IPS DF 4.7 (cell line): Measurements from ENCODE around the gene CPE.

ENCODE experiments used
- DNase-seq: peaks from one replicate; pipeline ENCODE4 v3.0.0-alpha.2; 2013; ENCODE audit warnings: low spot score; ENCODE audit errors: extremely low read depth

The CPE gene

DNA sequence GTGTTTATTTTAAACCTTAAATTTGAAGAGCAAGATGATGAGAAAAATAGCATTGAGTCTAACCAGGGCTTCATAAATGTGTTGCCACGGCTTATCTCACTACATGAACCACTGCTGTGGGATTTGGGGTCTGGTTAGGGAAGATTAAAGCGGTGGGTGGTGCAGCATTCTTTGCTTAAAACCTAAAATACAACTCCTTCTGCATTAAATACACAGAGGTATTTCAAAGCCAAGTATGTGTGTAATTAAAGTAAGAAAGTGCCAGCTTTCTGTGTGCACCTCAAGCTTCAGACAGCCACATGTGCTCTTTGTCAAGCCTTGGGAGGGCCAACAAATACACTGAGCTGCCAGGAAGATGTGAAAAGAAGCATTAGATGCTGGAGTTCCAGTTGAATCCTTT, 128.0 kb downstream of the CPE start:
- no peak for DNase-seq

DNA sequence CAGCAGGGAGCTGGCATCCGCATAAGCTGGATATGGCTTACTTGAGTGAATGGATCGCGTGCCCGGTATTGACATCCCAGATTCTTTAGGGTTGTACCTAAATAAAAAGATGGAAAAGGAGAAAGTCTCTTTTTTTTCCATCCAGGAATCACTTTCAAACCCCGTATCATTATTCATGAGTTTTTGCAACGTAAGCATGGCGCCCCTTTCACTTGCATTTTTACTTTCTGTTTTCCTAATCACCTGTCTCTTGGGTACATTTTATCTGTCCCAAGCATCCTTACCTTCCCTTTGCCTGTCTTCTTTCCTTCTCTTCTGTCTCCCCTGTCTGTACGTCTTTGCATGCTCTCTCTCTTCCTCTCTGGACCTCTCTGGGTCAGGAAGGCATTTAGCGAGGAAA, 128.6 kb downstream of the CPE start:
- DNase-seq, result no peak

DNA sequence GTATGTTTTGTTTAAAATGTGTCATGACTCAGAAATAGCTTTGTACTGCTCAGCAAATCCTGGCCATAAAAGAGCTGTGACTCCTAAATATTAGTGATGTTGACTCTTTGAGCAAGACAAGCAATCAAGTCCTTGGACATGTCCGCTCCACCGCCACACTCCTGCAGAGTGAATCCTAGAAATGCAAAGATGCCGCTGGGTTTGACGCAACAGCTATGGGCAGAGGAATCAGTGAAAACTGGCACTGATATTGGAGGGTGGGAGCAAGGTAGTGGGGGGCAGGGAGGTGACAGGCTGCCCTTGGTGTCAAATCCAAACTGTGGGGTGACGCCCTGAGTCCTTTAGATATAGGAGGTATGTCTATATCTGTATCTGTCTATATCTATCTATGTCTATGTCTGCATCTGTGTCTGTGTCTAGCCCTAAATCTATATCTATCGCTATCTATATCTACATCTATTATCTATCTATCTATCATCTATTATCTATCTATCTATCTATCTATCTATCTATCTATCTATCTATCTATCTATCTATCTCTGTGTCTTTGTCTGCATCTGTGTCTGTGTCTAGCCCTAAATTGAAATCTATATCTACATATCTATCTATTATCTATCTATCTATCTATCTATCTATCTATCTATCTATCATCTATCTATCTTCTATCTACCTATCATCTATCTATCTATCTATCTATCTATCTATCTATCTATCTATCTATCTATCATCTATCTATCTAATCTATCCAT, 129.7 kb downstream of the CPE start:
- no peak for DNase-seq

DNA sequence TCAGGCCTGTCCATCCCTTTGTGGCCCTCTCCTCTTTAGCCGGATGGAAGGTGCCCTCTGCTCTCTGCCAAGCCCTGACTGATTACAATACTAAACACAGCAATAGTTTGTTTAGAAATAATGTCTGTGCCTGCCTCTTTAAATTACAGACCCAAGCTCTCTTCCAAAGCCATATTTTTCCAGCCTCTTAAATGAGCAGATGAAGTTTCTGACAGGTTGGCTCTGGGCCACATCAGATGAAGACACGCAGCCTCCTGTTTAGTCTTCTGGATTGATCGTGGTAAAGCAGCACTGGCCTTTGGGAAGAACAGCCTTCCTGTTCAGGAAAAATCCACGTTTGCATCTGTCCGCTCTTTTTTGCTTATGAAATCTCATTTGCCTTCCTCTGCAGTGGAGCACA, 133.6 kb downstream of the CPE start:
- no peak for DNase-seq

DNA sequence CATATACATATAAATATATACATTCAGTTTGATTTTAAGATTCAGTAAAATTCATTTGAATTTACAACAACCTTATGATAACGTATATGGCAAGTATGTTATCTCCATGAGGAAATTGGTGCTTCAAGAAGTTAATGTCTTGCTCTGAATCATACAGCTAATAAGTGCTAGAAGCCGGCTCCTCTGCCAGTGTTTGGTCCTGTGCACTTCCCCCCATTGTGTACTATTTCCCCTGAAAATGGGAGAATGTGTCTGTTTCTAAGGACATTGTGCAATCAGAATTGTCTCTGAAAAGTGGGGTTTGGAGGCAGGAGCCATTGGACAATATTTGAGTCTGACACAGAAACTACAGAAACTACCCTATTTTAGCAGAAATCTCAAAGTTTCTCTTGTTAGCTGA, 135.9 kb downstream of the CPE start:
- no peak for DNase-seq

DNA sequence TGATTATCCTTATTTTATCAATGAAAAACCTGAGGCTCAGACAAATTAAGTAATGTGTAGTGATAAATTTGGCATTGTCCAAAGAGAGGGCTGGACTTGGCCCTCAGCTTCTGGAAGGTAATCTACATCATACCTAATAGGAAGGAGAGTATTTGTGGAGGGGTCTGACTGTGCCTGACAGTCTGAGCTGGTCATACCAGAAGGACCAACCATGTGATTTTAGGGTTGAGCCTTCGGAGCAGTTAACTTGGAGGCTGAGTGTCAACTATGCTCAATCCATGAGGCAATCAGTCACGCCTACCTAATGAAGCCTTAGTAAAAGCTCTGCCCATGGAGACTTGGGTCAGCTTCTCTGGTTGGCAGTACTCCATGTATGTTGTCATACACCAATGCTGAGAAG, 136.4 kb downstream of the CPE start:
- DNase-seq, result no peak

DNA sequence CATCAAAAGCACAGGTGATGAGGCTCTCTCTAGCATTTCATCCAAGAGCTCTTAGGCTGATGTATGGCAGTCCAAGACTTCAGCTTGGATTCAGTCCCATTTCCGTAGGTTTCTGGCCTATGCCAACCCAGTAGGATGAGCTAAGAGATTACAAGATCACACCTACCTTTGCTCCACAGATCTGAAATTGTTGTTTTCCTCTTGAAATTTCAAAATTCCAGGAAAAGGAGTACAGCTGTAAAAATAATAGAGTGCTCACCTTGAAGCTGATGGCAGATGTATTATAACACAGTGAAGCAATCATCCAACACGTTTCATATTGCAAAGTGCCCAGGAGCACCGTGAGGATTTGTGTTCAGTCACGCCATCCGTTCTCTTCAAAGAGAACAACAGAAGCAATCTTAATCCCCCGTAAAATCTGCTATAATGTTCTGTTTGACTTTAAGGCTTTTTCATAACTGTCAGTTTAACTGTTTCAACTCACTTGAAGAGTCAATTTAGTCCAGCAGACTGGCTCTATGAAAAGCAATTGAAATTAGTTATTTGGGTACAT, 137.5 kb downstream of the CPE start:
- no peak for DNase-seq

DNA sequence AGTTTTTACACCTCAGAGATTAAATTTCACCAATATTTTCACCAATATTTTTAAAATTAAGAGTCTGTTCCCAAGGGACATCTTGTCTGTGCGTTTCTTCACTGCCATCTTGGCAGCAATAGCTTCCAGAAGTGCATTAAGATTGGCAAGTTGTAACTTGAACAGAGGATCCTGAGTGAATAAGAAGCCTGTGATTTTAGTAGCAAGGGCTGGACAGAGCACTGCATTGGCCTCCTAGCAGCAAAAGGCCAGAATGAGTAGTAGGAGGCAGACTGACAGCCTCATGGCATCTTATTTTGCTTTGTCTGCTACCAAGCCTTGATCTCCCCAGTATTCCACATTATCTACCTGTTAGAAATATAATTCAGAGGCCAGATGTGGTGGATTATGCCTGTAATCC, 138.4 kb downstream of the CPE start:
- no peak for DNase-seq

DNA sequence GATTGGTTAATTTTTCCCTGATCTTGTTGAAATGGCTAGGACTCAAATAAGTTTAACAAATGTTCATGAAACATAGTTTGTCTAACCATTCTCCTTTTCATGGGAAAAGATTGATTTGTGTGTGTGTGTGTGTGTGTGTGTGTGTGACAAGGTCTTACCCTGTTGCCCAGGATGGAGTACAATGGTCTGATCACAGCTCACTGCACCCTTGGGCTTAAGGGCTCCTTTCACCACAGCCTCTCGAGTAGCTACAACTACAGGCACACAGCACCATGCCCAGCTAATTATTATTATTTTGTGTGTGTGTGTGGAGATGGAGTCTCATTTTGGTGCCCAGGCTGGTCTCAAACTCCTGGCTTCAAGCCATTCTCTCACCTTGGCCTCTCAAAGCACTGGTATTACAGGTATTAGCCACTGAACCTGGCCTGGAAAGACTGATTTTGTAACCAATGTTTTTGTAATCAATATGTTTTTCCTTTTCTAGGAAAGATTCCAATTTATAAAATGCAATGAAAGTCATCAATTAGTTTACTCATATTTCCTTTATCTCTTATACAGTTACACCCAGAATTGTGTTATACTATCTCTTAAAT, 139.3 kb downstream of the CPE start:
- no peak for DNase-seq

DNA sequence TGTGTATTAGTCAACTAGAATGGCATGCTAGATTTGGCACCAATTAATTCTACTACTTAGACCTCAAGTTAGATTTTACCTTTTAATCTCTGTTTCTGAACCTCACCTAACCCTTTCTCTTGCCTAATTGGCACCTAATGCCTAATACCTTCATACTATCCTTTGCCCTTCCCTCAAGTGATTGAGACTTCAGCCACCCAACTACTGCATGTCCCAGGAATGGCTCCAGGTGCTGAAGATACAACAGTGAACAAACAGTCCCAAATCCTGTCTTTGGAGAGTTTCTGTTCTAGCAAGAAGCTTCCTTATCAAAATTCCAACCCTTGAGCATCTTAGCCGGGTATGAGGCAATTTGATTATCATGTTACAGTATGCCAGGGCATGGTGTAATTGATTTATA, 139.9 kb downstream of the CPE start:
- DNase-seq, result no peak

DNA sequence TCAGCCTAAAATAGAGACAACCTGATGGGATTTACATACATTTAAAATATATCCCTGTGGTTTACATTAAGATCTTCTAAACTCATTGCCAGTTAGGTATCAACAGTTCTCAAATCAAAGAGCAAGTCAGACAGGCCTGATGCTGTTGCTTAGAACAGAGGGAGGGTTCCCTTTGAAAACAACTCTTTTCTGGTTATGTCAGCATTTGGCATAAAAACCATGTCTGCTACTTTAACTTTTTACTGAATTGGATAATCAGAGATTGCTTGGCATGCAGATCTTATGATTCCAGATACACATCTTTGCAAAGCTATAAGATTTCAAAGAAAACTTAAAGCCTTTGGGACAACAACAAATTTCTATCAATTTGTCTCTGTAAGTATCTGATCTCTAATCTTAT, 140.8 kb downstream of the CPE start:
- no peak for DNase-seq

DNA sequence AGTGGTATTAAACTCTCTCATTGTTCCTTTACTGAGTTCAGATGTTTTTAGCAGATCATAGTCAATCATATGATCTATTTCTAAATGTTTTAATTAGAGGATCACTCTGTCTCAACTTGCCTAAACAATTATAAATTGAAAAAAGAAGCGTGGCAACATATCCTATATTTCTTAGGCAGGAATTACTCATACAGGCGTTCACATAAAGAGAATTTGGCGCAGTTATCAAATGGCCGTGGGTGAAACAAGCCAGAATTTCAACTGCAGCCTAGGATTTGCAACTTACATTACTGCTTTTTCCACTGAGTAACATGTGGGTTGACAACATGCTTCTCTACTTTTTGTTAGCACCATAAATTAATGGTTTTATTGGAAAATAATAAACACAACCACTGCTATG, 141.3 kb downstream of the CPE start:
- no peak for DNase-seq

DNA sequence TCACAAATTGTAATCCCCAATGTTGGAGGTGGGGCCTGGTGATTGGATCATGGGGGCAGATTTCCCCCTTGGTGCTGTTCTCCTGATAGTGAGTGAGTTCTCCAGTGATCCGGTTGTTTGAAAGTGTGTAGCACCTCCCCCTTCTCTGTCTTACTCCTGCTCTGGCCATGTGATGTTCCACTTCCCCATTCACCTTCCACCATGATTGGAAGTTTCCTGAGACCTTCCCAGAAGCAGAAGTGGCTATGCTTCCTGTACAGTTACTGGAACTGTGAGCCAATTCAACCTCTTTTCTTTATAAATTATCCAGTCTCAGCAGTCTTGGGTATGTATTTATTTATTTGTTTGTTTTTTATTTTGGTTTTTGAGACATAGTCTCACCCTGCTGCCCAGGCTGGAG, 143.2 kb downstream of the CPE start:
- no peak for DNase-seq

DNA sequence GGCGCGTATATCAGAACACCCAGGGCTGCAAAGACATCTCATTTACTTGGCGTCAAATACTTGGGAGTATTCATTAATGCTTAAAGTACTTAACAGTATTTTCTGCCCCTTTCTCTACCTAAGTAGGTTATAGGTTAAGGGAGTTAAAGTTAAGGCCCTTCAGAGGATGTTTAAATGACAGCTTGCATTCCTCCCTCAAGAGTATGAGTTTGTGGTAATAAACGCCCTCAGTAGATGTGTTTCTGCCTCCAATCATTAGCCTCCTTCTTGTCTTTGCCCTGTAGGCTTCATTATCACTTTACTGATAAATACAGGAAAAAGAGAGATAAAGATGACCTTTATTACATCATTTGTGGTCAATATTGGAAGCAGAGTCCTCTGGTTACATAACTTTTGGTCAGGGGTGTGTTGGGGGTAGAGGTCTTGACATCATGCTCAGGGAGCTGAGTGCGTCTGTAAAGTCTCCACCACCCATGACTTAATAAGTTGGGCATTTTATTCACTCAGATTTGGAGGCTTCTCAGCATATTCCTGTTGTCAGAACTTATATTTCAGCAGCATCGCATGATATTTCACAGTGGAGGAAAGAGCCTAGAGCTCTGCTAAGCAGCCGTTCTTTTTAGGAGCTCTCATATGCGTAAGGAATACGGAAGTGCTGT, 145.9 kb downstream of the CPE start:
- DNase-seq, result no peak

DNA sequence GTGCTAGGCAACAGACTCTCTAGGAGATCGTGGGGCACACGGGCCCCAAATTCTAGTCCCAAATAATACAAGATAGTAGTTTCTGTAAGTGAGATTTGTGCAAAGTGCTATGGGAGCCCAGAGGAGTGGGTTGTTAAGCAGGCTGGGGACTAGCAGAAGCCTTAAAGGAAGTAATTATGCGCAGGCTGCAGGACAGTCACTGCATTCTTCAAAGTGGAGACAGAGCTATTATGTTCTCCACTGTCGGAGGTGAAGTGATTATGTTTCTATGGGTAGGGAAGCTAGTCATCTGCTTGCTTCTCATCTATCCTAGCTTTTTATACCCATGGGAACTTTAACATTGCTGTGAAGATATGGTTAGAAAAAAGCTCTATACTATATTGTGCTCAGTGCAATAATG, 154.2 kb downstream of the CPE start:
- no peak for DNase-seq

DNA sequence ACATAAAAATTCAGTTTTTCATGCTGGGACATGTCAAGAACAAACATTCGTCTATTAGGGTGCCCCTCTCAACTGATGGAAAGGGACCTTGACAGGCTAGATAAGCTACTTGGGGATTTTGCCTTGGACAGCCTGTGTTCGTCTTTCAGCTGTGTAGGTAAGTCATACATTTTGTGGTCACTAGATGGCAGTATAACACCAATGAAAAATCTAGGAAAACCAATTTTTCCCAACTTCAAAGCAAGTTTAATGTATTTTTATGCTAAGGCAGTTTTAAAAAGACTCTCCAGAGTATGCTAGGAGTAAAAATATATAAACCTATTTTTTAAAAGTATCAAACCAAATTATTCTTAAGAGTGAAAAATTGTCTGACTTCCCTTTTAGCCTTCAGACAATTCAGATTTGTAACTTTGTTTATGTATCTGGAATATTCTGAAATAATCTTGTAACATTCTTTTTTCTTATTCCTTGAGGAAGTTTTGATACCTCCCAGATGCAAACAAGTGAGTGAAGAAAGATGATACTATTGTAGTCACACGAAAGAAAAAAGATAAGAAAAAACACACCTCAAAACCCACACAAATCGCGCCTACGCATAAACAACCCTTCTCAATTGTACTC, 158.3 kb downstream of the CPE start:
- peak; percentile 36 for DNase-seq

DNA sequence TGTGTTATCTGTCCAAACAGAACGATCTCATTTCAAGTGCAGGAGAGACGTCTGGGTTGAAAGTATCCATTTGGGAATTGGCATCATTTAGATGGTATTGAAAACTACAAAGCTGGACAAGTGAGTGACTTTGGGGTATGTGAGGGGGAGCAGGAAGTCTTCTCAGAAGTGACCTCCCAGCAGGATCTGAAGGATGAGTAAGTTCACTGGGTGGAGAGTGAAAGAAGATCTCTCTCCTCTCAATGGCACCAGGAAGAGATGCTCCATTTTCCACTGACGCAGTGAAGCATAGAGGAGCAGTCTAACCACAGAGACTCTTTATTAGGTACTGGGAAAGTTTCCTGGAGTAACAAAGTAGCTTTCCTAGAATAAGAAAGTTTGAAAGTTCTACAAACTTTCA, 161.0 kb downstream of the CPE start:
- DNase-seq, result no peak

DNA sequence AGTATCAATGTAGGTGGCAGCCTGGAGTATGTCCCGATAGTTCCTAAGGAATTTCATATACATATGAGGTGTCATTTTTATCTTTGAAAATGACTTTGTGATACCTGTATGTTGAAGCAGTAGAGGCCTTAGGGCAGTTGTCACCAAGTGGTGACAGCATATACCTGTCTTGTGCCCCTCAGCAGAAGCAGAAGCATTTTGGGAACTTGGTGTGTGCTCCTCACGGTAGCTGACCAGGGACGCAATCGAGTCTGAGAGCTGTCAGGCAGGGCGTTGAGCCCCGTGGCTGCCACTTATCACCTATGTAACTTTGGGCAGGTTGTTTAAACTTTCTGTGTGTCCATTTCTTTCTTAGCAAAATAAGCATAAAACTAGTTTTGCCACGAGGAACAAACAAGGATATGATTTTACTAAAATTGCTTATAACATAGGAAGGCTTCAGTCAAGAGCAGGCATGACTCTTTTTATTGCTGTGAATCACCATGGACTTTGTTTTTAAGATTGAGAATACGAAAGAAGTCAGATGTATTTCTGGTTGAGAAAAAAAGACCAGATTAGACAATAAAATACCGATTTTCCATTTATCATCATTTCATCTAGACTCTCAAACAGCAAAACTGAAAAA, 161.5 kb downstream of the CPE start:
- no peak for DNase-seq

DNA sequence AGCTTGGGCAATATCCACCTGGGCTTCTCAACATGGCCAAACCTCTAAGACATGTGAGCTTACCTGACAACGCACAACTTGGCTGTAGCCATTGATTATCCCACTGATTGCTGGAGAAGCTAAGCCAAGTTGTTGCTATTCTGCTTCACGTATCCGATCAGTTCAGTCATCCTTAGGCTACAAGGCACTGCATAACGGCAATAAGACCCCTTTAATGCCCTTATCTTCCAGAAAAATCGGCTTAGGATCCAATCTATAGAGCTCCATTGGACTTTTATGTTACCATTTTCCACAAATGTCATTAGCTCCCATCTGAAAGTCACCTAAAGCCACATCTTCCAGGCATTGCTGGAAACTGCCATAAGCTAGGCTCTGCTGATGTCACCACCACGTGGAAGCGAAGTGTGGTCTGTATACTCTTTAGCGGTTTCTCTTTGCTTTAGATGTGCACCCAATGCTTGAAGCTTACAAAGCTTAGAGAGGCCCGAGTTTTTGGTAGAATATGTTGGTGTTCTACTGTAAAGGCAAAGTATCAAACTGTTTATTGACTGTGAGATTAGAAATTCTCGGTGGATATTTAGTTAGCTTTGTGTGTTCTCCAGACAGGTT, 163.1 kb downstream of the CPE start:
- no peak for DNase-seq

DNA sequence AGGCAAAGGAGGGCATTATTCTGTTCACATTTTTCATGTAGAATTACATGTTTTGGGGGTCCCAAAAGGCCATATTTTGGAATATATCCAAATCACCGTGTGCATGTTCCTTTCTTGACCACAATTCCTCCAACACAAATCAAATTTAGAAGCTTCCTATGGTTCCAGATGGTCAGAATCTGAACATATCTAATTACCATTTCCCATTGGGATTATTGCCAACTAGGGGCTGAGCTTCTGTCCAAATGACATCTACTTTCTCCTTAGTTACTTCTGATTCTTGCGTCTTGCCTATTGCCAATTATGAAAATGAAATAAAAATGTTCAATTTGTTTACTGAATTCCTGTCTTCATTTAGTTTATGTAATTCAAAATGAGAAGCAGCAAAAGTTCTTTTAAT, 163.7 kb downstream of the CPE start:
- no peak for DNase-seq
